Astrocyte (in vitro differentiated cells and primary cell): Measurements from ENCODE around the gene RBFOX2. TPM values are rescaled to one million over a fixed set of nuclear protein-coding genes. Genes with fewer than 3 reads are reported as not detected.
A peak's percentile ranks its signal among the peaks of the same experiment; 100 is the strongest.

Experiments
- DNase-seq: peaks from one replicate; pipeline ENCODE4 v3.0.0-alpha.2; 2010; ENCODE audit warnings: low read depth
- FAIRE-seq: peaks from 2 replicates; lab custom pipeline; 2011; peaks lifted over from hg19 to GRCh38; lab: Jason Lieb, UNC
- H2AFZ ChIP-seq: 2 replicates; pipeline ENCODE4 v1.6.0; 2012; ENCODE audit warnings: low read depth, low read length, inconsistent platforms
- H3K27ac ChIP-seq: 2 replicates; pipeline ENCODE4 v1.5.1; 2011; ENCODE audit warnings: low read depth, low read length, inconsistent platforms
- H3K27me3 ChIP-seq: 2 replicates; pipeline ENCODE4 v1.6.0; 2011; ENCODE audit warnings: low read length, inconsistent platforms; ENCODE audit not compliant: insufficient read depth
- H3K36me3 ChIP-seq: 2 replicates; pipeline ENCODE4 v1.5.1; 2011; ENCODE audit warnings: low read length, inconsistent platforms; ENCODE audit not compliant: insufficient read depth
- H3K4me1 ChIP-seq: 2 replicates; pipeline ENCODE4 v1.5.1; 2011; ENCODE audit warnings: low read length, inconsistent platforms; ENCODE audit not compliant: insufficient read depth
- H3K4me2 ChIP-seq: 2 replicates; pipeline ENCODE4 v1.6.0; 2012; ENCODE audit warnings: low read length, inconsistent platforms
- H3K4me3 ChIP-seq: 2 replicates; pipeline ENCODE4 v1.5.1; 2011; ENCODE audit warnings: low read depth, mild to moderate bottlenecking, low read length, inconsistent platforms; ENCODE audit not compliant: insufficient read depth
- H3K79me2 ChIP-seq: 2 replicates; pipeline ENCODE4 v1.6.0; 2012; ENCODE audit warnings: mild to moderate bottlenecking, low read length, inconsistent platforms; ENCODE audit not compliant: insufficient read depth
- H3K9ac ChIP-seq: 2 replicates; pipeline ENCODE4 v1.6.0; 2012; ENCODE audit warnings: mild to moderate bottlenecking, low read length, inconsistent platforms
- H3K9me3 ChIP-seq: 2 replicates; pipeline ENCODE4 v1.5.1; 2012; ENCODE audit warnings: low read depth, mild to moderate bottlenecking, low read length, inconsistent platforms; ENCODE audit not compliant: insufficient read depth
- H4K20me1 ChIP-seq: 2 replicates; pipeline ENCODE4 v1.6.0; 2012; ENCODE audit warnings: low read length, inconsistent platforms; ENCODE audit not compliant: insufficient read depth
- H3K27ac Mint-ChIP-seq: one replicate; pipeline ENCODE4 v1.8.0; 2021; ENCODE audit warnings: mild to moderate bottlenecking, mixed read lengths; ENCODE audit not compliant: unreplicated experiment
- H3K27me3 Mint-ChIP-seq: one replicate; pipeline ENCODE4 v1.8.0; 2021; ENCODE audit warnings: low read depth, mixed read lengths; ENCODE audit not compliant: unreplicated experiment
- H3K36me3 Mint-ChIP-seq: one replicate; pipeline ENCODE4 v1.8.0; 2021; ENCODE audit warnings: low read depth, mixed read lengths; ENCODE audit not compliant: unreplicated experiment
- H3K4me1 Mint-ChIP-seq: one replicate; pipeline ENCODE4 v1.8.0; 2021; ENCODE audit warnings: low read depth, mixed read lengths; ENCODE audit not compliant: unreplicated experiment
- H3K4me3 Mint-ChIP-seq: one replicate; pipeline ENCODE4 v1.8.0; 2021; ENCODE audit warnings: mild to moderate bottlenecking, moderate library complexity, mixed read lengths; ENCODE audit not compliant: unreplicated experiment
- H3K9me3 Mint-ChIP-seq: one replicate; pipeline ENCODE4 v1.8.0; 2021; ENCODE audit warnings: mild to moderate bottlenecking, mixed read lengths; ENCODE audit not compliant: unreplicated experiment
- CTCF ChIP-seq: IDR thresholded peaks from 2 replicates; pipeline ENCODE4 v1.5.1; 2011; ENCODE audit warnings: low read depth, mild to moderate bottlenecking, inconsistent platforms, low read length, moderate library complexity; ENCODE audit not compliant: insufficient read depth
- EZH2 ChIP-seq: IDR thresholded peaks from 2 replicates; pipeline ENCODE4 v1.6.1; 2012; ENCODE audit warnings: mild to moderate bottlenecking, low read length, inconsistent platforms; ENCODE audit not compliant: insufficient read depth
- total RNA-seq: library from RNA; stranded (reverse); gene quantifications from 2 replicates; pipeline ENCODE4 v1.2.1, GENCODE V29; 2021

RBFOX2 gene
- total RNA-seq, 1 donor from 2014 or later, result 169 TPM

- Mint-ChIP-seq H3K4me3 (no peak overlapping the region), H3K9me3 (no peaks in the 10 kb centered on the region), H3K36me3 (peaks cover 4% of the 10 kb centered on the region), H3K4me1 (peaks cover 25% of the 10 kb centered on the region), H3K27ac (no peak overlapping the region), H3K27me3 (no peaks in the 10 kb centered on the region)
- no peak overlapping the region for H2AFZ ChIP-seq
- FAIRE-seq, result no peak
- TF ChIP-seq CTCF, result no peak
- no peak for TF ChIP-seq EZH2
- no peak overlapping the region for H3K4me2 ChIP-seq
- H3K4me3 ChIP-seq, result no peak overlapping the region
- H3K27me3 ChIP-seq, result no peaks in the 10 kb centered on the region
- H4K20me1 ChIP-seq, result peaks cover 39% of the 10 kb centered on the region
- H3K9me3 ChIP-seq, result no peaks in the 10 kb centered on the region
- H3K27ac ChIP-seq, result no peak overlapping the region
- peaks cover 61% of the 10 kb centered on the region for H3K79me2 ChIP-seq
- no peak overlapping the region for H3K9ac ChIP-seq
- peak; percentile 68 for DNase-seq
- H3K36me3 ChIP-seq, result no peaks in the 10 kb centered on the region
- H3K4me1 ChIP-seq, result peaks cover 16% of the 10 kb centered on the region
Measured at GRCh38 chr22:35991168-35991567, 37.5 kb downstream of the RBFOX2 start.

GRCh38 chr22:35988030-35988429 is 40.6 kb downstream of the RBFOX2 start:
- Mint-ChIP-seq H3K9me3 (no peaks in the 10 kb centered on the region), H3K27me3 (no peaks in the 10 kb centered on the region), H3K27ac (no peak overlapping the region), H3K4me1 (peaks cover 21% of the 10 kb centered on the region), H3K4me3 (no peak overlapping the region), H3K36me3 (peaks cover 9% of the 10 kb centered on the region)
- H2AFZ ChIP-seq, result no peak overlapping the region
- H4K20me1 ChIP-seq, result peaks cover 56% of the 10 kb centered on the region
- H3K4me2 ChIP-seq, result no peak overlapping the region
- H3K9ac ChIP-seq, result no peak overlapping the region
- no peak for DNase-seq
- no peak for TF ChIP-seq CTCF
- no peak for TF ChIP-seq EZH2
- no peak for FAIRE-seq
- H3K79me2 ChIP-seq, result peaks cover 75% of the 10 kb centered on the region
- H3K27me3 ChIP-seq, result no peaks in the 10 kb centered on the region
- H3K36me3 ChIP-seq, result no peaks in the 10 kb centered on the region
- H3K4me1 ChIP-seq, result peaks cover 6% of the 10 kb centered on the region
- no peak overlapping the region for H3K4me3 ChIP-seq
- no peaks in the 10 kb centered on the region for H3K9me3 ChIP-seq
- no peak overlapping the region for H3K27ac ChIP-seq

- FAIRE-seq, result no peak
- Histone ChIP-seq H3K9ac (no peak overlapping the region), H4K20me1 (peaks cover 56% of the 10 kb centered on the region), H2AFZ (no peak overlapping the region), H3K4me3 (no peak overlapping the region), H3K4me1 (peaks cover 6% of the 10 kb centered on the region), H3K27me3 (no peaks in the 10 kb centered on the region), H3K79me2 (peaks cover 75% of the 10 kb centered on the region), H3K9me3 (no peaks in the 10 kb centered on the region), H3K27ac (no peak overlapping the region), H3K4me2 (no peak overlapping the region), H3K36me3 (no peaks in the 10 kb centered on the region)
- TF ChIP-seq EZH2, result no peak
- TF ChIP-seq CTCF, result no peak
- Mint-ChIP-seq H3K9me3 (no peaks in the 10 kb centered on the region), H3K4me3 (no peak overlapping the region), H3K27me3 (no peaks in the 10 kb centered on the region), H3K4me1 (peaks cover 24% of the 10 kb centered on the region), H3K36me3 (peaks cover 5% of the 10 kb centered on the region), H3K27ac (no peak overlapping the region)
- no peak for DNase-seq
Measured at GRCh38 chr22:35987487-35987886, 41.1 kb downstream of the RBFOX2 start.
